Activated effector memory CD4-positive, alpha-beta T cell treated with anti-CD3 and anti-CD28 coated beads, Interleukin-2, amount 50 U/mL, for 16 hours (primary cell): ENCODE results near the gene MAGT1.
"Not testable (repeated sequence)": the region's sequence is repeated elsewhere in the genome, so short reads cannot be mapped to it uniquely, and the experiment has no call there.

ENCODE experiments used
- DNase-seq: peaks from one replicate; pipeline ENCODE4 v3.0.0-alpha.2; 2020

MAGT1 gene

GRCh38 chrX:77894921-77895886, at the start of gene MAGT1:
Gene MAGT1 (minus strand): TSS chrX:77895435. CDS start chrX:77895410, 25 bp downstream.
- DNase-seq, result peak; percentile 95

DNA sequence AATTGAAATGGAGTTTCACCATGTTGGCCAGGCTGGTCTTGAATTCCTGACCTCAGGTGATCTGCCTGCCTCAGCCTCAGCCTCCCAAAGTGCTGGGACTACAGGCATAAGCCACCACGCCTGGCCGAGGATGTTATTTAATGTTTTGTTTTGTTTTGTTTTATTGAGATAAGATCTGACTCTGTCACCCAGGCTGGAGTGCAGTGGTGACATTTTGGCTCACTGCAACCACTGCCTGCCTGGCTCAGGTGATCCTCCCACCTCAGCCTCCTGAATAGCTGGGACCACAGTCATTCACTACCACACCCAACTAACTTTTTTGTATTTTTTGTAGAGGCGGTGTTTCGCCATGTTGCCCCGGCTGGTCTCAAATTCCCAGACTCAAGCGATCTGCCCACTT, 49.8 kb upstream of the MAGT1 start:
- DNase-seq, result not testable (repeated sequence)

DNA sequence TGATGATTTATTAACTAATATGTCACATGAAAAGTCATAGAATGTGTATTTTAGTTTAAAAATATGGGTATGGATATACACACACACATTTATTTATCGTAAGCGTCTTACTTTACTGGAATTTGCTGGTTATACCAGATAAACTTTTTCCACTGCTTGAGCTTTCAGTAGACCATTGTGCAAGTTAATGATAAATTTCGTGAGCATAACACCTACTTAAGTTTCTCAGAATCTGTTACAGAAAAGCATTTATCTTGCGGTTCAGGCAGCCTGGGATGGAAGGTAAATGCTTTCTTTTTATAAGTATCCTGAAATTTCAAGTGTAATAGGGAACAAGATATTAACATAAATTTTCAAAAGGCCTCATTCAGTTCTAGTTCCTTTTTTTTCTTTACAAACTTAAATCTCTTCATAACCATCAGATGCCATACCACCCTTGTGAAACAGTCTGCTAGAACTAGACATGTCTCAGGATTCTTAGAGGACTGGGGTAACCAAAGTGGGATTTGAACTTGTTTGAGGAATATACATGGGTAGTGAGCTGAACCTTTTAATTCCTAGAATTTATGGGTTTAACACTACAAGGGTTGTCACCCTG, 42.9 kb upstream of the MAGT1 start:
- DNase-seq, result no peak

- DNase-seq, result no peak
Observed at GRCh38 chrX:77937291-77937690, 42.1 kb upstream of the MAGT1 start.

- DNase-seq, result no peak
Observed at GRCh38 chrX:77936299-77936698, 41.1 kb upstream of the MAGT1 start.

DNA sequence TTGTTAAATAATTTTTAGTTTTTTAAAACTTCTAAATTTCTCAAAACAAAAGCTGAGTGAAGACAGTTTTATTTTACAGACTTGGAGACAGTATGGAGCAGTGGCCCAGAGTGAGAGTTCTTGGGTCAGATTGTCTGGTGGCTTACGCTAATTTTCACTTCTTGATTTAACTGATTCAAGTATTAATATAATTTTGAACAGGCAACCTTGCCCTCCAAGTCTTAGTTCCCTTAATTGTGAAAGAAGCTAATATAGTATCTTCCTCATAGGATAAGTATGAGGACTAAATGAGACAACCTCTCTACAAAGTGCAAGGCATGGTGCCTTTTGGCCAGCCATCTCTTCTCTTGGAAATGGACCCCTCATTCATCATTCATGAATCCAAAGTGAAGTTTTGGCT, 40.7 kb upstream of the MAGT1 start:
- DNase-seq, result no peak

GRCh38 chrX:77930581-77930980, 35.3 kb upstream of the MAGT1 start:
- DNase-seq, result no peak

GRCh38 chrX:77925764-77926163, 30.5 kb upstream of the MAGT1 start:
- no peak for DNase-seq

DNA sequence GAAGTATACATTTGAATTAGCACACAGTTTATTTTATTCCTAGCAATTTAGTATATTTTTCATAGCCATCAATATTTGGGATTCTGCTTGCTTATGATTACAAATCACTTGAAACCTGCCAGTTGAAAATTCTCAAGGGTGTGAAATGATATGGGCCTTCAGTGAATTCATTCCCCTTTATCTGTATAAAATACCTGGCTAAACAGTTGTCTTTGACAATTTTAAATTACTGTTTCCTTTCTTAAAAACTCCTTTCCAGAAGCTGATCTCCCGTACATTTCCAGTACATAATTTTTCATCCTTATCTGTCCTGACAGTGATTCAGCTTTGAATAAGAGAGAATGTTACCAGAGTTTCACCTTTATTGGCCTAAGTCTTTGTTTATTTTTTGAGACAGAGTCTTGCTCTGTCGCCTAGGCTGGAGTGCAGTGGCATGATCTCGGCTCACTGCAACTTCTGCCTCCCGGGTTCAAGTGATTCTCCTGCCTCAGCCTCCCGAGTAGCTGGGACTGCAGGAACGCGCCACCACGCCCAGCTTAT, 29.2 kb upstream of the MAGT1 start:
- DNase-seq, result no peak

- no peak for DNase-seq
Observed at GRCh38 chrX:77922787-77923186, 27.6 kb upstream of the MAGT1 start.

GRCh38 chrX:77919370-77919769, 24.1 kb upstream of the MAGT1 start:
- DNase-seq, result not testable (repeated sequence)

DNA sequence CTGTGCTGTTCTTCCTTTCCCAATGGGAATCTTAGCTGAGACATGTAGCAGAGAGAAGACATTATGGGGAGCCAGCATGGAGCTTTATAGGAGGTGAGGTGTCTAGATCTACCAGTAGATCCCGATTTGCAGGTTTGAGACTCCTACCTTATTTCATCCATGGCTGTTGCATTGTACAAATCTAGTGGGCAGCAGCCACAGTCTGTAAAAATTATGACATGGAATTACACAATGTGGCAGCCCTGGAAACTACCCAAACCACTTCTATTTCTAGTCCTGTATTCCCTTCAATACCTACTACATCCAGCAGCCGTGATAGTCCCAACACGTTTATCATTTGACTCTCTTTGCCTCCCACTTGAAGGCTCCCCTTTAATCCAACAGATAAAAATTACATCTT, 23.3 kb upstream of the MAGT1 start:
- DNase-seq, result no peak

- no peak for DNase-seq
Observed at GRCh38 chrX:77917294-77917933, 22.2 kb upstream of the MAGT1 start.

GRCh38 chrX:77910108-77910840, 15.0 kb upstream of the MAGT1 start, which contains the start of gene ATP7A:
Gene ATP7A (plus strand): TSS chrX:77910693. CDS start chrX:77971642, 60,949 bp downstream.
- DNase-seq, result peak; percentile 96

DNA sequence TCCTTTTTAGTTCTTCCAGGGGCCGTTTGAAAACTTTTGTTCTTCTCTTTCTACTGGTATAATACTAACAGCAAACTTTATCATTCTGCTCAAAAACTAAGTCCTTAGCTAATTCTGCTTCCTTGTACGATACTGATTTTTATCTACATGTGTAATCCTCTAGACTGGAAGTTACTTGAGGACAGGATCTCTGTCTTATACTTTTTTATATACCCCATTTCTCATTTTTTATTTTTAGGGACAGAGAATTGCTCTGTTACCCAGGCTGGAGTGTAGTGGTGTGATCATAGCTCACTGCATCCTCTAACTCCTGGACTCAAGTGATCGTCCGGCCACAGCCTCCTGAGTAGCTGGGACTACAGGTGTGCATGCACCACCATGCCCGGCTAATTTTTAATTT, 6.3 kb upstream of the MAGT1 start:
- no peak for DNase-seq

DNA sequence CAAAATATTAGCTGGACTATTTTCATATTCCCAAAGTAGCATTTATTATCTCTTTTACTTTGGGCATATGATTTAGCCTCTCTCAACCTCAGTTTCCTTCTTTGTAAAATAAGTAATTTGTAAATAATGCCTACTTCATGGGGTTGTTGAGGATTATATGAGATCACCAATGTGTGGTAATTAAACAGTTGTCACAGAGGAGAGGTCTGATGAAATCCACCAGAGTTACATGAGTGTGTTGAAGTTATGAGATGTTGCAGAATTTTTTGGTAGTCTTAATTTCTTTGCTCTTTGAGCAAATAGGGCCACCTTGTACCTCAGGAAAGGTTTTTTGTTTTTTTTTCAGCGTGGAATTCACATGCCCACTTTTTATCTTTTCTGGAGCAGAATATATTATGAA, 5.5 kb upstream of the MAGT1 start:
- DNase-seq, result no peak

DNA sequence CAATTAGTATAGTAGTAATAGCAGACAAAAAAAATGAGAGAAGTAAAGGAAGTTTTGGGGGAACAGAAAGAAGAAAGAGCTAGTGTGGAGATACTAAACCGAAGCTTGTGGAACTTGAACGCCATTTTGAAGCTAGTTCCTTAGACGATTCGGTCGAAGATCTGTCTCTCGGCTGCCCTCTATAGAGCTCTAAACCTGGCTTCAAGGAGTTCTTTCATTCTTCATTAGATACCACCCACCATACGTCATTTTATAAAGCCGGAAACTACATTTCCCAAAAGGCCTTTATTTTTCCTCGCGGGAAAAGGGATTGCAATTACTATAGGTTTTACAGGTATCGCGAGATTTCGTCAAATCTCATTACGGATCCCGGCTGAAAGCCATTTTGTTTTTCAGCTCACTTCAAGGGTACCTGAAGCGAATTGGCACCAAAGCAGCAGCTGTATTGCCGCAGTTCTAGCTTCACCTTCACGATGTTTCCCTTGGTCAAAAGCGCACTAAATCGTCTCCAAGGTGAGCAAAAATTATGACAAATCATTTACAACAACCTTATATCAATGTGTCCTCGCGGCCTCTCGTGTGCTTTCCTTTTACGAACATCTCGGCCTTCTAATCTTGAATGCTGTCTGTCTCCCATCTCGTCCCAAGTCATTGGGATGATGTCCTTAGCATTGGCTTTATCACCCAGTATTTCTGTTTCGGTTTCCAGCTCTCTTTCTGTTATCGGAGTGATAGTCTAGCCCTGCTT, 4.0 kb upstream of the MAGT1 start, which contains the start of gene COX7B:
Gene COX7B, plus strand, starts transcription at position 388 of the 748 bp plus-strand sequence. Its CDS starts 86 bp downstream, at position 474.
- DNase-seq, result peak; percentile 79

- DNase-seq, result no peak
Observed at GRCh38 chrX:77893713-77894112, 1.5 kb downstream of the MAGT1 start.

- DNase-seq, result no peak
Observed at GRCh38 chrX:77892887-77893286, 2.3 kb downstream of the MAGT1 start.

DNA sequence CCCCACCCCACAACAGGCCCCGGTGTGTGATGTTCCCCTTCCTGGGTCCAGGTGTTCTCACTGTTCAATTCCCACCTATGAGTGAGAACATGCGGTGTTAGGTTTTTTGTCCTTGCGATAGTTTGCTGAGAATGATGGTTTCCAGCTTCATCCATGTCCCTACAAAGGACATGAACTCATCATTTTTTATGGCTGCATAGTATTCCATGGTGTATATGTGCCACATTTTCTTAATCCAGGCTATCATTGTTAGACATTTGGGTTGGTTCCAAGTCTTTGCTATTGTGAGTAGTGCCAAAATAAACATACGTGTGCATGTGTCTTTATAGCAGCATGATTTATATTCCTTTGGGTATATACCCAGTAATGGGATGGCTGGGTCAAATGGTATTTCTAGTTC, 13.8 kb downstream of the MAGT1 start:
- not testable (repeated sequence) for DNase-seq

DNA sequence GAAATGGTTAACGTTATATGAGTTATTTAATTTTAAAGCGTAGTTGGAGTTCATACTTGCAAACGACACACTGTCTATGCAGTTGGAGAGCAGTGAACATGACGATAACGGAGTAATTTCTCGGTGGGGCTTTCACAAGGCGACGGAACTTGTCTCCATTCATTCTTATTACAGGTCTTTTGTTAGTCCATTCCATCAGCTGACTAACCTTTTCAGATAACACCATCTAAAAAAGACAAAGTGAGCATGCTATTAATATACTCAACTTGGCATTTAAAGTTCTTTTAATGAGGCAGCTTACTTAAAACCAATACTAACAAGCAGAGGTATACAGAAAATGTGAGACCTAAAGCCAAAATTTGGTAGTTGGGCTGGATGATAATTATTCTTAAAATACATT, 19.9 kb downstream of the MAGT1 start:
- DNase-seq, result no peak

DNA sequence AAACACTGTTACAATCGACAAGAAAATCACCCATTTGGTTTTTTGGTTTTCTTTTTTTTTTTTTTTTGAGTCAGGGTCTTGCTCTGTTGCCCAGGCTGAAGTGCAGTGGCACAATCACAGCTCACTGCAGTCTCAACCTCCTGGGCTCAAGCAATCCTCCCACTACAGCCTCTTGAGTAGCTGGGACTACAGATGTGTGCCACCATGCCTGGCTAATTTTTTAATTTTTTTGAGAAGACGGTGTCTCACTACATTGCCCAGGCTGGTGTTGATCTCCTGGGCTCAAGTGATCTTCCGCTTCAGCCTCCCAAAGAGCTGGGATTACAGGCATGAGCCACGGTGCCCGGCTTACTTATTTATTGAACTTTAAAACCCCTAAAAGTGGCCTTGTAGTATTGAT, 63.7 kb downstream of the MAGT1 start:
- not testable (repeated sequence) for DNase-seq
